Naive thymus-derived CD4-positive, alpha-beta T cell (primary cell): ENCODE results near the gene MYT1. TPM values are rescaled to one million over a fixed set of nuclear protein-coding genes. Genes with fewer than 3 reads are reported as not detected.
A peak's percentile ranks its signal among the peaks of the same experiment; 100 is the strongest.
"Not testable (repeated sequence)": the region's sequence is repeated elsewhere in the genome, so short reads cannot be mapped to it uniquely, and the experiment has no call there.

Experiments
- ATAC-seq: fragments of 150-1000 bp; cut with Tn5 transposase; 2 replicates; pipeline ENCODE4 v1.10.0; 2021; ENCODE audit warnings: mild to moderate bottlenecking, moderate library complexity
- CTCF ChIA-PET: fragments of 350-600 bp; sonication (Branson Sonifier 250); formaldehyde crosslinking; loops from one replicate; lab custom pipeline; 2021; ENCODE audit warnings: antibody characterized with exemption; lab: Charles Lee
- POLR2A ChIA-PET: fragments of 350-600 bp; sonication (Branson Sonifier 250); formaldehyde crosslinking; loops from one replicate; lab custom pipeline; 2021; ENCODE audit warnings: antibody characterized with exemption, inconsistent platforms; lab: Charles Lee
- DNase-seq, 9 donors: peaks; one replicate each; pipeline versions ENCODE4 v3.0.0 to v3.0.0-alpha.2; 2020 to 2022; ENCODE audit warnings: mixed read lengths in 1 of 9
- H3K27ac ChIP-seq: one replicate; pipeline ENCODE4 v1.7.0; 2013; ENCODE audit warnings: mild to moderate bottlenecking, low read depth, low read length, moderate library complexity
- H3K27me3 ChIP-seq, 2 donors: one replicate each; pipeline ENCODE4 v1.7.0; 2013; ENCODE audit warnings: low read length in 2 of 2, mild to moderate bottlenecking in 2 of 2, moderate library complexity in 2 of 2; ENCODE audit not compliant: control insufficient read depth in 2 of 2, insufficient read depth in 2 of 2
- H3K36me3 ChIP-seq, 3 experiments: 1 replicate in 2 of 3; 2 replicates in 1 of 3; pipeline ENCODE4 v1.7.0; 2013; ENCODE audit warnings: low read length in 3 of 3, mild to moderate bottlenecking in 3 of 3, moderate library complexity in 1 of 3; ENCODE audit not compliant: insufficient read depth in 3 of 3, control insufficient read depth in 2 of 3
- H3K4me1 ChIP-seq, 2 donors: one replicate each; pipeline ENCODE4 v1.7.0; 2013; ENCODE audit warnings: low read length in 2 of 2, mild to moderate bottlenecking in 2 of 2, moderate library complexity in 1 of 2; ENCODE audit not compliant: control insufficient read depth in 2 of 2, insufficient read depth in 2 of 2
- H3K4me3 ChIP-seq: 2 replicates; pipeline ENCODE4 v1.7.0; 2013; ENCODE audit warnings: mild to moderate bottlenecking, low read length
- H3K9me3 ChIP-seq, 3 experiments: 1 replicate in 2 of 3; 2 replicates in 1 of 3; pipeline ENCODE4 v1.7.0; 2013; ENCODE audit warnings: low read length in 3 of 3; ENCODE audit not compliant: control insufficient read depth in 2 of 3
- H3K27ac Mint-ChIP-seq, 9 donors: one replicate each; pipeline ENCODE4 v1.8.0; 2020 to 2022; ENCODE audit warnings: mixed read lengths in 9 of 9, mild to moderate bottlenecking in 8 of 9, moderate library complexity in 5 of 9, inconsistent platforms in 2 of 9
- H3K27me3 Mint-ChIP-seq, 5 donors: one replicate each; pipeline ENCODE4 v1.8.0; 2021 to 2022; ENCODE audit warnings: mixed read lengths in 5 of 5, mild to moderate bottlenecking in 1 of 5
- H3K36me3 Mint-ChIP-seq, 5 donors: one replicate each; pipeline ENCODE4 v1.8.0; 2020 to 2022; ENCODE audit warnings: mixed read lengths in 5 of 5, mild to moderate bottlenecking in 3 of 5, inconsistent platforms in 1 of 5
- H3K4me1 Mint-ChIP-seq, 7 donors: one replicate each; pipeline ENCODE4 v1.8.0; 2020 to 2022; ENCODE audit warnings: mixed read lengths in 7 of 7, mild to moderate bottlenecking in 3 of 7, inconsistent platforms in 1 of 7
- H3K4me3 Mint-ChIP-seq, 10 donors: one replicate each; pipeline ENCODE4 v1.8.0; 2020 to 2022; ENCODE audit warnings: mild to moderate bottlenecking in 10 of 10, mixed read lengths in 10 of 10, moderate library complexity in 6 of 10, inconsistent platforms in 2 of 10
- H3K9me3 Mint-ChIP-seq, 11 donors: one replicate each; pipeline ENCODE4 v1.8.0; 2020 to 2022; ENCODE audit warnings: mixed read lengths in 11 of 11, mild to moderate bottlenecking in 4 of 11, inconsistent platforms in 1 of 11, moderate library complexity in 1 of 11
- intact Hi-C, 2 donors: fragments of 100-400 bp; cut with micrococcal nuclease; formaldehyde crosslinking; loops; one replicate each; pipeline ENCODE4 v1.15.1; 2023
- polyA plus RNA-seq, 2 donors: library from polyadenylated mRNA; unstranded; fragments of 300-500 nt; fragmentation: Illumina TruSeq; gene quantifications; one replicate each; pipeline ENCODE4 v1.2.3, GENCODE V29; 2021
- total RNA-seq, 6 experiments: library from RNA in 5 of 6; stranded (reverse) in 5 of 6; gene quantifications; 1 replicate in 5 of 6; 2 replicates in 1 of 6; pipeline ENCODE4 v1.2.3 and lab custom pipeline; 2021 to 2026

MYT1 gene
- total and polyA plus RNA-seq, 7 experiments from 2014 or later = not detected

DNA sequence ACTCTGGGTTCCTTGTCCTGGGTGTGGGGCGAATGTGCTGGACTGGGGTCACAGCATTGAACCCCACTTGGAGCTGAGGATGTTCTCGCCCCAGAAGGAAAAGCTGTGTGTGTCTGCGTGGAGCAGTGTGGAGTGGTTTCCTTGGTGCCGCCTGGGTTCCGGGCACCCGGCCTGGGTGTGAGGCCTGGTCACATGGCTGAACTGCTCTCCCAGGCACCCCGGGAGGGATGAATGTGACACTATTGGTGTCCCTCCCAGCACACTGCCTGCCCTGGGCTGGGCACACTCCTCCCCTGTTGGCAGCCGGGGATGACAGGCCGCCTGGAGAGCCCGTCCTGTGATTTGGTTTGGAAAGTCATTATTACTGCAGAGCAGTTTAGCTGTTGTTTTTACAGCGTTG, 12.3 kb downstream of the MYT1 start:
- H3K27me3 Mint-ChIP-seq = peaks cover 0 to 15% (median 9%) of the 10 kb centered on the region in 5 donors
- Histone ChIP-seq H3K36me3 (no peaks in the 10 kb centered on the region), H3K9me3 (no peaks in the 10 kb centered on the region), H3K4me3 (no peak overlapping the region), H3K27ac (no peak overlapping the region), H3K4me1 (no peaks in the 10 kb centered on the region), H3K27me3 (no peaks in the 10 kb centered on the region)
- peaks cover 4 to 20% (median 10%) of the 10 kb centered on the region in 7 donors for H3K4me1 Mint-ChIP-seq
- POLR2A ChIA-PET = no interaction called here
- no peaks in the 10 kb centered on the region for H3K36me3 Mint-ChIP-seq
- ATAC-seq (no peak), DNase-seq (no peak)
- intact Hi-C loops = no loop called here
- no peak overlapping the region for H3K4me3 Mint-ChIP-seq
- peaks cover 0 to 7% (median 0%) of the 10 kb centered on the region in 11 donors for H3K9me3 Mint-ChIP-seq
- CTCF ChIA-PET = no interaction called here
- H3K27ac Mint-ChIP-seq = no peak overlapping the region

DNA sequence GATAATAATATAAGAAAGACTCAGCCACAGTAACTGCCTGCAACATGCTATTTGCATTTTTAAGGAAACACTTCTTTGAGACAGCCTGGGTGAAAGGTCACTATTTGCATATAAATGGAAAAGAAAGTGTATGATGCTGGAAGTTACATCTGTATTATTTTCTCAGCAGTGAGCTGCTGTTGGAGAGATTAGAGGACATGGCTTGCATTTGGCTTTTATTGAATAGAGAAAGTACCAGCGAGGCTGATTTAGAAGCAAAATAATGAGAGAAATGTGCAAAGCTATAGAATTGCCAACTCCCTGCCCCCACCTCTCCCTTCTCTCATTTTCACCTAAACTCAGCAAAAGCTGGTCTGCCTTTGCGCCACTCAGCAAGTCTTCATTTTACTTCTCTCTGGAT, 12.7 kb downstream of the MYT1 start:
- Histone ChIP-seq H3K27me3 (no peaks in the 10 kb centered on the region), H3K4me3 (no peak overlapping the region), H3K4me1 (no peaks in the 10 kb centered on the region), H3K9me3 (no peaks in the 10 kb centered on the region), H3K36me3 (no peaks in the 10 kb centered on the region), H3K27ac (no peak overlapping the region)
- no peak for DNase-seq
- intact Hi-C loops = no loop called here
- H3K4me1 Mint-ChIP-seq = peaks cover 4 to 22% (median 10%) of the 10 kb centered on the region in 7 donors
- H3K4me3 Mint-ChIP-seq = no peak overlapping the region
- ChIA-PET POLR2A (no interaction called here), CTCF (no interaction called here)
- no peak for ATAC-seq
- peaks cover 0 to 15% (median 9%) of the 10 kb centered on the region in 5 donors for H3K27me3 Mint-ChIP-seq
- no peaks in the 10 kb centered on the region for H3K36me3 Mint-ChIP-seq
- H3K27ac Mint-ChIP-seq = no peak overlapping the region
- H3K9me3 Mint-ChIP-seq = peaks cover 0 to 7% (median 0%) of the 10 kb centered on the region in 11 donors

DNA sequence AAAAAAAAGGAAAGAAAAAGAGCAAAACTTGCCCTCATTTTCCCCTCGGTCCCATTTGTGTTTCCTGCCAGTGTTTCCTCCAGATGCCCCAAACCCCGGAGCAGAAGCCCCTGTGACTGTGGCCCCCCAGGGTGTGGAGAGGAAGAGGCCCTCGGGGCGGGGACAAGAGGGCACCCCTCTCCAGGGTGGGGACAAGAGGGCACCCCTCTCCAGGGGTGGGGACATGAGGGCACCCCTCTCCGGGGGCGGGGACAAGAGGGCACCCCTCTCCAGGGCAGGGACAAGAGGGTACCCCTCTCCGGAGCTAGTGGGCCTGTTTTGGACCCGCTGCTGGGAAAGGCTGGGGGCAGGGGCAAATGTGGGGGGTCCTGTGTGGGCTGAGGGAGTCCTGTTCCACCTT, 13.1 kb downstream of the MYT1 start:
- intact Hi-C loops = no loop called here
- Mint-ChIP-seq H3K36me3 (no peaks in the 10 kb centered on the region), H3K4me3 (no peak overlapping the region), H3K9me3 (peaks cover 0 to 7% (median 0%) of the 10 kb centered on the region in 11 donors), H3K4me1 (peaks cover 4 to 22% (median 10%) of the 10 kb centered on the region in 7 donors), H3K27me3 (peaks cover 0 to 15% (median 9%) of the 10 kb centered on the region in 5 donors), H3K27ac (no peak overlapping the region)
- Histone ChIP-seq H3K27ac (no peak overlapping the region), H3K27me3 (no peaks in the 10 kb centered on the region), H3K4me1 (no peaks in the 10 kb centered on the region), H3K4me3 (no peak overlapping the region), H3K36me3 (no peaks in the 10 kb centered on the region), H3K9me3 (no peaks in the 10 kb centered on the region)
- DNase-seq (no peak), ATAC-seq (no peak)
- CTCF ChIA-PET = no interaction called here
- POLR2A ChIA-PET = interaction anchor here (0.6 kb wide), 1 partner anchor 52 kb away, joined by 3 read pairs; no protein-coding TSS in a partner anchor

DNA sequence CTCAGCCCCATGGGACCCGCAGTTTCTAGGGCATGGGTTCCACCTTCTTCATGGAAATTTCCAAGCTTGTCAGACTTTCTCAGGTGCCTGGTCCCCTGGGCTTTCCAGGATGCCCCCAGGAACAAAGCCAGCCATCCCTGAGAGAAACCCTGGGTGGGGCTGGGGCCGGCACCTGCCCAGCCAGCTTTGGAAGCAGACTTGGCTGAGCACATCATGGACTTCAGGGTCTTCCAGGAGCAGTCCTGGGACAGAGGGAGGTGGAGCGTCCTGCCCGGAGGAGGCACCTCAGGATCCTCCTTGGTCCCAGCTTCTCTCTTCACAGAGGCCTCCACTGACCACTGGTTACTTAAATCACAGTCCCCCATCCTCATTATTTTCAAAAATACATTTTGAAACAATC, 13.5 kb downstream of the MYT1 start:
- H3K36me3 ChIP-seq = no peaks in the 10 kb centered on the region
- DNase-seq (no peak), ATAC-seq (no peak)
- no peak overlapping the region for H3K27ac ChIP-seq
- intact Hi-C loops = no loop called here
- CTCF ChIA-PET = no interaction called here
- Mint-ChIP-seq H3K4me1 (peaks cover 4 to 22% (median 10%) of the 10 kb centered on the region in 7 donors), H3K9me3 (peaks cover 0 to 7% (median 0%) of the 10 kb centered on the region in 11 donors), H3K4me3 (no peak overlapping the region), H3K27me3 (peaks cover 0 to 15% (median 8%) of the 10 kb centered on the region in 5 donors), H3K36me3 (no peaks in the 10 kb centered on the region), H3K27ac (no peak overlapping the region)
- POLR2A ChIA-PET = interaction anchor here (0.6 kb wide), 1 partner anchor 53 kb away, joined by 3 read pairs; no protein-coding TSS in a partner anchor
- no peaks in the 10 kb centered on the region for H3K4me1 ChIP-seq
- no peaks in the 10 kb centered on the region for H3K9me3 ChIP-seq
- no peaks in the 10 kb centered on the region for H3K27me3 ChIP-seq
- no peak overlapping the region for H3K4me3 ChIP-seq

DNA sequence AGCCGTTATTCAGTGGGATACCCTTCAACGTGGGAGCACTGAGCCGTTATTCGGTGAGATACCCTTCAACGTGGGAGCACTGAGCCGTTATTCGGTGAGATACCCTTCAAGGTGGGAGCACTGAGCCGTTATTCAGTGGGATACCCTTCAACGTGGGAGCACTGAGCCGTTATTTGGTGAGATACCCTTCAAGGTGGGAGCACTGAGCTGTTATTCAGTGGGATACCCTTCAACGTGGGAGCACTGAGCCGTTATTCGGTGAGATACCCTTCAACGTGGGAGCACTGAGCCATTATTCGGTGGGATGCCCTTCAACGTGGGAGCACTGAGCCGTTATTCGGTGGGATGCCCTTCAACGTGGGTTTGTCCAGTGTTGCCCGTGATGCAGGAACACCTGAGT, 14.7 kb downstream of the MYT1 start:
- H3K27ac ChIP-seq, H3K4me3 Mint-ChIP-seq, H3K36me3 ChIP-seq, H3K9me3 Mint-ChIP-seq, intact Hi-C loops, H3K27me3 ChIP-seq, POLR2A ChIA-PET, H3K27ac Mint-ChIP-seq, ATAC-seq, CTCF ChIA-PET, H3K36me3 Mint-ChIP-seq, DNase-seq, H3K4me3 ChIP-seq, H3K9me3 ChIP-seq, H3K4me1 ChIP-seq: not testable (repeated sequence)
- peaks cover 4 to 22% (median 10%) of the 10 kb centered on the region in 7 donors for H3K4me1 Mint-ChIP-seq
- H3K27me3 Mint-ChIP-seq = peaks cover 3 to 17% (median 10%) of the 10 kb centered on the region in 5 donors

DNA sequence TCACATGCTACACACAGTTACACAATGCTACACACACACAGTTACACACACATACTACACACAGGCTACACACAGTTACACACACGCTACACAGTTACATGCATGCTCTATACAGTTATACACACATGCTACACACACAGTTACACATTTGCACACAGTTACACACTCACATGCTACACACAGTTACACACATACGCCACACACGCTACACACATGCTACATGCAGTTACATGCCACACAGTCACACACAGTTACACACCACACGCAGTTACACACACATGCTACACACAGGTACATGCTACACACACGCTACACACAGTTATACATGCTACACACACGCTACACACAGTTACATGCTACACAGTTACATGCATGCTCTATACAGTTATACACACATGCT, 15.6 kb downstream of the MYT1 start:
- Histone ChIP-seq H3K4me1 (no peaks in the 10 kb centered on the region), H3K36me3 (no peaks in the 10 kb centered on the region), H3K27ac (no peak overlapping the region), H3K9me3 (no peaks in the 10 kb centered on the region), H3K4me3 (no peak overlapping the region), H3K27me3 (no peaks in the 10 kb centered on the region)
- ATAC-seq (no peak), DNase-seq (no peak)
- peak overlapping the region in 1 of 10 donors; percentile 40 for H3K4me3 Mint-ChIP-seq
- H3K36me3 Mint-ChIP-seq = no peaks in the 10 kb centered on the region
- peaks cover 0 to 8% (median 0%) of the 10 kb centered on the region in 11 donors for H3K9me3 Mint-ChIP-seq
- peaks cover 4 to 27% (median 10%) of the 10 kb centered on the region in 7 donors for H3K4me1 Mint-ChIP-seq
- no peak overlapping the region for H3K27ac Mint-ChIP-seq
- intact Hi-C loops = no loop called here
- POLR2A ChIA-PET = no interaction called here
- CTCF ChIA-PET = no interaction called here
- peaks cover 3 to 17% (median 10%) of the 10 kb centered on the region in 5 donors for H3K27me3 Mint-ChIP-seq

DNA sequence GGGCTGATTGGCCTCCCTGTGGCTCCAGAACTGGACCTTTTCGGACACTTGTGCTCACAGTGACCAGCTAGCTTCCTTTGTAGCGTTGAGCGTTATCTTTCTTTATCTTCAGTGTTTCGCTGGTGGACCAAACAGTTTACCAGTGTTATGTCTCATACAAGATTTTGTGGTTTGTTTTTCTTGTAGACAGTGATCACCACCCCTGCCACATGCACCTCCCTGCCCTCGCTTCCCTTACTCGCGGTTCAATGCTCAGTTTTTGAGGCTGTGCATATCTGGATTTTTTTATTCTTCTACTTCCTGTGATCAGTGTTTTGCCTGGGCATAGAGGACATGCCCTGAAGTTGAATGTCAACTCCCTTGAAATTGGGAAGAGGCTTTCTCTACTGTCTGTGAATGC, 16.4 kb downstream of the MYT1 start:
- peaks cover 3 to 17% (median 10%) of the 10 kb centered on the region in 5 donors for H3K27me3 Mint-ChIP-seq
- CTCF ChIA-PET = no interaction called here
- Histone ChIP-seq H3K4me3 (no peak overlapping the region), H3K9me3 (no peaks in the 10 kb centered on the region), H3K36me3 (no peaks in the 10 kb centered on the region), H3K27ac (no peak overlapping the region), H3K27me3 (no peaks in the 10 kb centered on the region), H3K4me1 (no peaks in the 10 kb centered on the region)
- intact Hi-C loops = no loop called here
- H3K36me3 Mint-ChIP-seq = no peaks in the 10 kb centered on the region
- DNase-seq (no peak), ATAC-seq (no peak)
- peaks cover 0 to 11% (median 0%) of the 10 kb centered on the region in 11 donors for H3K9me3 Mint-ChIP-seq
- peak overlapping the region in 3 of 9 donors; percentile 6 to 61 (median 17) for H3K27ac Mint-ChIP-seq
- POLR2A ChIA-PET = no interaction called here
- H3K4me3 Mint-ChIP-seq = peak overlapping the region in 2 of 10 donors; percentile 40 to 43
- H3K4me1 Mint-ChIP-seq = peaks cover 4 to 32% (median 12%) of the 10 kb centered on the region in 7 donors
